HG03175 (cell line): ENCODE data around the gene ROR1.
A peak's percentile ranks its signal among the peaks of the same experiment; 100 is the strongest.

ENCODE experiments used
- ATAC-seq: cut with Tn5 transposase; IDR thresholded peaks from one replicate; pipeline ENCODE4 v1.9.1; 2021; ENCODE audit warnings: mild to moderate bottlenecking, moderate library complexity; ENCODE audit not compliant: unreplicated experiment

ROR1 gene

GRCh38 chr1:63878932-63879331 lies 105.1 kb downstream of the ROR1 start:
- no peak for ATAC-seq

- ATAC-seq = no peak
Measured at GRCh38 chr1:63880958-63881576, 107.2 kb downstream of the ROR1 start.

GRCh38 chr1:63882048-63882704 lies 108.4 kb downstream of the ROR1 start:
- no peak for ATAC-seq

GRCh38 chr1:63883494-63884235 lies 109.8 kb downstream of the ROR1 start:
- no peak for ATAC-seq

- no peak for ATAC-seq
Measured at GRCh38 chr1:63884486-63884885, 110.7 kb downstream of the ROR1 start.

- no peak for ATAC-seq
Measured at GRCh38 chr1:63885899-63886298, 112.1 kb downstream of the ROR1 start.

- no peak for ATAC-seq
Measured at GRCh38 chr1:63886340-63886739, 112.5 kb downstream of the ROR1 start.

GRCh38 chr1:63887809-63888208 lies 114.0 kb downstream of the ROR1 start:
- no peak for ATAC-seq

- ATAC-seq = no peak
Measured at GRCh38 chr1:63888984-63889383, 115.2 kb downstream of the ROR1 start.

GRCh38 chr1:63890468-63890867 lies 116.7 kb downstream of the ROR1 start:
- no peak for ATAC-seq

- no peak for ATAC-seq
Measured at GRCh38 chr1:63891060-63891690, 117.4 kb downstream of the ROR1 start.

GRCh38 chr1:63892632-63893395 lies 119.0 kb downstream of the ROR1 start:
- peak; percentile 99 for ATAC-seq

GRCh38 chr1:63893976-63894375 lies 120.2 kb downstream of the ROR1 start:
- no peak for ATAC-seq

GRCh38 chr1:63894627-63895265 lies 120.9 kb downstream of the ROR1 start:
- ATAC-seq = no peak

- no peak for ATAC-seq
Measured at GRCh38 chr1:63896755-63897154, 122.9 kb downstream of the ROR1 start.

GRCh38 chr1:63898428-63899196 lies 124.8 kb downstream of the ROR1 start:
- no peak for ATAC-seq

- ATAC-seq = no peak
Measured at GRCh38 chr1:63901094-63901493, 127.3 kb downstream of the ROR1 start.

GRCh38 chr1:63902844-63903589 lies 129.2 kb downstream of the ROR1 start:
- no peak for ATAC-seq
